ENCODE measurements around the gene KRT77. TPM values are rescaled to one million over a fixed set of nuclear protein-coding genes. Genes with fewer than 3 reads are reported as not detected.

Gene KRT77
- total and polyA plus RNA-seq, 2 donors (not counting 1 experiment from before 2014, with no cell fraction given): not detected

- H3K27me3 ChIP-seq (ENCODE audit: control insufficient read depth, insufficient read depth, low read length): no peaks in the 10 kb centered on the region
- no peak for DNase-seq (ENCODE audit: low read depth in 2 of 2)
- H3K36me3 ChIP-seq (ENCODE audit: control insufficient read depth, insufficient read depth, low read length): no peaks in the 10 kb centered on the region
- H3K4me3 ChIP-seq (replicated peaks in 1 of 4; ENCODE audit: control extremely low read depth in 1 of 4, insufficient read depth in 1 of 4, low read depth in 3 of 4, low read length in 4 of 4): no peak overlapping the region
- H3K79me2 ChIP-seq (ENCODE audit: control insufficient read depth, insufficient read depth, low read length): no peaks in the 10 kb centered on the region
- H4K20me1 ChIP-seq (ENCODE audit: control insufficient read depth, extremely low read depth, insufficient read depth, low read length): no peaks in the 10 kb centered on the region
- no peak overlapping the region for H2AFZ ChIP-seq (ENCODE audit: low read length)
- H3K4me2 ChIP-seq (ENCODE audit: extremely low read depth, insufficient read depth, low read length): no peak overlapping the region
- H3K4me1 ChIP-seq (ENCODE audit: control insufficient read depth, extremely low read depth, insufficient read depth, low read length): no peaks in the 10 kb centered on the region
- H3K9ac ChIP-seq (ENCODE audit: insufficient read depth, low read length): no peak overlapping the region
- H3K9me3 ChIP-seq (ENCODE audit: control insufficient read depth, insufficient read depth, low read depth, low read length): no peaks in the 10 kb centered on the region
- H3K27ac ChIP-seq (ENCODE audit: insufficient read depth, low read length): no peak overlapping the region
- TF ChIP-seq CTCF (conservative IDR thresholded peaks at IDR 0.05 in 1 of 2, IDR thresholded peaks at IDR 0.05 in 1 of 2; ENCODE audit: low read depth in 1 of 2, low read length in 2 of 2): no peak
- no peak for TF ChIP-seq EZH2 (IDR thresholded peaks at IDR 0.05; ENCODE audit: low read length, missing control alignments)
Observed at GRCh38 chr12:52662093-52662917, 41.0 kb downstream of the KRT77 start.

- Histone ChIP-seq H2AFZ (ENCODE audit: low read length) (no peak overlapping the region), H3K27me3 (ENCODE audit: control insufficient read depth, insufficient read depth, low read length) (peaks cover 3% of the 10 kb centered on the region), H3K27ac (ENCODE audit: insufficient read depth, low read length) (no peak overlapping the region), H3K9ac (ENCODE audit: insufficient read depth, low read length) (no peak overlapping the region), H3K4me2 (ENCODE audit: extremely low read depth, insufficient read depth, low read length) (no peak overlapping the region), H3K79me2 (ENCODE audit: control insufficient read depth, insufficient read depth, low read length) (no peaks in the 10 kb centered on the region), H3K4me1 (ENCODE audit: control insufficient read depth, extremely low read depth, insufficient read depth, low read length) (no peaks in the 10 kb centered on the region), H4K20me1 (ENCODE audit: control insufficient read depth, extremely low read depth, insufficient read depth, low read length) (no peaks in the 10 kb centered on the region), H3K36me3 (ENCODE audit: control insufficient read depth, insufficient read depth, low read length) (no peaks in the 10 kb centered on the region), H3K9me3 (ENCODE audit: control insufficient read depth, insufficient read depth, low read depth, low read length) (no peaks in the 10 kb centered on the region), H3K4me3 (replicated peaks in 1 of 4; ENCODE audit: control extremely low read depth in 1 of 4, insufficient read depth in 1 of 4, low read depth in 3 of 4, low read length in 4 of 4) (no peak overlapping the region)
- DNase-seq (ENCODE audit: low read depth in 2 of 2): no peak
- TF ChIP-seq EZH2 (IDR thresholded peaks at IDR 0.05; ENCODE audit: low read length, missing control alignments) (no peak), CTCF (conservative IDR thresholded peaks at IDR 0.05 in 1 of 2, IDR thresholded peaks at IDR 0.05 in 1 of 2; ENCODE audit: low read depth in 1 of 2, low read length in 2 of 2) (no peak)
Observed at GRCh38 chr12:52661668-52662067, 41.7 kb downstream of the KRT77 start.

- Histone ChIP-seq H3K9me3 (ENCODE audit: control insufficient read depth, insufficient read depth, low read depth, low read length) (no peaks in the 10 kb centered on the region), H3K4me2 (ENCODE audit: extremely low read depth, insufficient read depth, low read length) (no peak overlapping the region), H3K27me3 (ENCODE audit: control insufficient read depth, insufficient read depth, low read length) (peaks cover 4% of the 10 kb centered on the region), H3K36me3 (ENCODE audit: control insufficient read depth, insufficient read depth, low read length) (no peaks in the 10 kb centered on the region), H3K9ac (ENCODE audit: insufficient read depth, low read length) (no peak overlapping the region), H3K79me2 (ENCODE audit: control insufficient read depth, insufficient read depth, low read length) (no peaks in the 10 kb centered on the region), H4K20me1 (ENCODE audit: control insufficient read depth, extremely low read depth, insufficient read depth, low read length) (no peaks in the 10 kb centered on the region), H3K4me3 (replicated peaks in 1 of 4; ENCODE audit: control extremely low read depth in 1 of 4, insufficient read depth in 1 of 4, low read depth in 3 of 4, low read length in 4 of 4) (no peak overlapping the region), H3K4me1 (ENCODE audit: control insufficient read depth, extremely low read depth, insufficient read depth, low read length) (no peaks in the 10 kb centered on the region), H3K27ac (ENCODE audit: insufficient read depth, low read length) (no peak overlapping the region), H2AFZ (ENCODE audit: low read length) (no peak overlapping the region)
- TF ChIP-seq CTCF (conservative IDR thresholded peaks at IDR 0.05 in 1 of 2, IDR thresholded peaks at IDR 0.05 in 1 of 2; ENCODE audit: low read depth in 1 of 2, low read length in 2 of 2) (no peak), EZH2 (IDR thresholded peaks at IDR 0.05; ENCODE audit: low read length, missing control alignments) (no peak)
- DNase-seq (ENCODE audit: low read depth in 2 of 2): no peak
Observed at GRCh38 chr12:52660934-52661499, 42.3 kb downstream of the KRT77 start.
